Testis (tissue), 3 donors: ENCODE measurements around the gene VAV2. TPM values are rescaled to one million over a fixed set of nuclear protein-coding genes. Genes with fewer than 3 reads are reported as not detected.

ENCODE experiments used
- DNase-seq: peaks from one replicate; pipeline ENCODE4 v3.0.0-alpha.2; 2019
- H3K27ac ChIP-seq, 2 donors: fragments of 200-600 bp; sonication (generic); one replicate each; pipeline ENCODE4 v1.5.1; 2019
- H3K27me3 ChIP-seq: fragments of 200-600 bp; sonication (generic); one replicate; pipeline ENCODE4 v1.5.1; 2019
- H3K36me3 ChIP-seq: fragments of 200-600 bp; sonication (generic); one replicate; pipeline ENCODE4 v1.5.1; 2017; ENCODE audit warnings: low read depth; ENCODE audit errors: missing control alignments
- H3K4me1 ChIP-seq: fragments of 200-600 bp; sonication (generic); one replicate; pipeline ENCODE4 v1.5.1; 2019
- H3K4me3 ChIP-seq, 2 donors: fragments of 200-600 bp; sonication (generic); one replicate each; pipeline ENCODE4 v1.5.1; 2017 to 2019
- H3K9me3 ChIP-seq: fragments of 200-600 bp; sonication (generic); one replicate; pipeline ENCODE4 v1.5.1; 2017
- POLR2A ChIP-seq: fragments of 450-650 bp; IDR thresholded peaks from one replicate; pipeline ENCODE4 v1.6.1; 2017; ENCODE audit warnings: antibody characterized with exemption, mild to moderate bottlenecking, moderate library complexity
- WGBS, 2 donors: methylation state at CpG; one replicate each; pipeline ENCODE4 v1.1.5; 2018; 5-methylcytosine and 5-hydroxymethylcytosine counted together
- intact Hi-C: fragments of 100-400 bp; cut with DNase I; formaldehyde crosslinking; loops from one replicate; pipeline ENCODE4 v1.15.1; 2023; ENCODE audit warnings: low total_unique reads
- polyA plus RNA-seq: library from polyadenylated mRNA; stranded (reverse); fragments of 350-450 nt; fragmentation: Illumina TruSeq; extraction: RNeasy Lipid Tissue Mini Kit (QIAGEN cat#74804); gene quantifications from one replicate; pipeline ENCODE4 v1.2.3, GENCODE V29; 2014; ENCODE audit warnings: low read depth, low replicate concordance; ENCODE audit not compliant: insufficient read depth
- total RNA-seq, 2 donors: library from RNA; depleted of rRNA; stranded (reverse); fragments of >200 nt; gene quantifications; one replicate each; pipeline ENCODE4 v1.2.3, GENCODE V29; 2016
- TF ChIP-seq, protein P1 (sequence below), 3 experiments: fragments of 450-650 bp in 2 of 3; fragments of 200-600 bp in 1 of 3; sonication (generic) in 1 of 3; IDR thresholded peaks; one replicate each; pipeline ENCODE4 v1.5.1; 2016 to 2019; ENCODE audit warnings: antibody characterized with exemption in 3 of 3, mild to moderate bottlenecking in 2 of 3, moderate library complexity in 1 of 3

VAV2 gene
- total and polyA plus RNA-seq, 3 donors from 2014 or later, result 11.0 to 14.1 (median 12.2) TPM

DNA sequence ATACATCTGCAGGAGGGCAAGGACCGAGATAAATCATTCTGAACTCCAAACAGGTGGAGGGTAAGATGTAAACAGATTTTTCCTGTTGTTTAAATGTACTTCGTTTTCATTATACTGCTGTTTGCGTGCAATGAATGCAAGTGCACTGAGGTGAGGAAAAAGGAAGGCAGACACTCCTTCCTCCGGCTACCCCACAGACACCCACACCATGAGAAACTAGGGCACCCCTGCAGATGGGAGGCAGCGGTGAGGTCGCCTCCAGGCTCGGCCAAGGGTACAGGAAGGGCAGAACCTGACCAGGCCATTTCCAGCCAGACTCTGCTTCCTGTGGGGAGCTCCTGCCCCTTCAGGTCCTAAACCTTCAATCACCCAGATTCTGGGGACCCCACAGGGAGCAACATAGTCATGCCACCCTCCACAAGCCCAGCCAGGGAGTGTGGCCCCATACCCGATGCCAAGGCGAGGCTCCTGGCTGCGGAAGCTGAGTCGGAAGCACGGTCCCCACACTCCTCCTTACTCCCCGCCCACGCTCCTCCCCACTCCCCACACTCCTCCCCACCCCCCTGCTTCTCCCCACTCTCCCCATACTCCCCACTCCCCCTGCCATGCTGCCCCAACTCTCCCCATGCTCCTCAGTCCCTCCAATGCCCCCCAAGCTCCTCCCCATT, 37.1 kb downstream of the VAV2 start:
- TF ChIP-seq, protein P1, sequence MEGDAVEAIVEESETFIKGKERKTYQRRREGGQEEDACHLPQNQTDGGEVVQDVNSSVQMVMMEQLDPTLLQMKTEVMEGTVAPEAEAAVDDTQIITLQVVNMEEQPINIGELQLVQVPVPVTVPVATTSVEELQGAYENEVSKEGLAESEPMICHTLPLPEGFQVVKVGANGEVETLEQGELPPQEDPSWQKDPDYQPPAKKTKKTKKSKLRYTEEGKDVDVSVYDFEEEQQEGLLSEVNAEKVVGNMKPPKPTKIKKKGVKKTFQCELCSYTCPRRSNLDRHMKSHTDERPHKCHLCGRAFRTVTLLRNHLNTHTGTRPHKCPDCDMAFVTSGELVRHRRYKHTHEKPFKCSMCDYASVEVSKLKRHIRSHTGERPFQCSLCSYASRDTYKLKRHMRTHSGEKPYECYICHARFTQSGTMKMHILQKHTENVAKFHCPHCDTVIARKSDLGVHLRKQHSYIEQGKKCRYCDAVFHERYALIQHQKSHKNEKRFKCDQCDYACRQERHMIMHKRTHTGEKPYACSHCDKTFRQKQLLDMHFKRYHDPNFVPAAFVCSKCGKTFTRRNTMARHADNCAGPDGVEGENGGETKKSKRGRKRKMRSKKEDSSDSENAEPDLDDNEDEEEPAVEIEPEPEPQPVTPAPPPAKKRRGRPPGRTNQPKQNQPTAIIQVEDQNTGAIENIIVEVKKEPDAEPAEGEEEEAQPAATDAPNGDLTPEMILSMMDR (IDR thresholded peaks at IDR 0.05), result no peak
- no peak for TF ChIP-seq POLR2A
- no peak overlapping the region for H3K27ac ChIP-seq
- H3K4me3 ChIP-seq, result no peak overlapping the region
- intact Hi-C loops, result no loop called here
- DNase-seq, result no peak
- no peaks in the 10 kb centered on the region for H3K9me3 ChIP-seq
- peaks cover 15% of the 10 kb centered on the region for H3K4me1 ChIP-seq
- no peaks in the 10 kb centered on the region for H3K27me3 ChIP-seq
- H3K36me3 ChIP-seq, result no peaks in the 10 kb centered on the region
- WGBS, 2 donors, result 69 to 79% methylated on average over 14 of the region's 14 CpGs

DNA sequence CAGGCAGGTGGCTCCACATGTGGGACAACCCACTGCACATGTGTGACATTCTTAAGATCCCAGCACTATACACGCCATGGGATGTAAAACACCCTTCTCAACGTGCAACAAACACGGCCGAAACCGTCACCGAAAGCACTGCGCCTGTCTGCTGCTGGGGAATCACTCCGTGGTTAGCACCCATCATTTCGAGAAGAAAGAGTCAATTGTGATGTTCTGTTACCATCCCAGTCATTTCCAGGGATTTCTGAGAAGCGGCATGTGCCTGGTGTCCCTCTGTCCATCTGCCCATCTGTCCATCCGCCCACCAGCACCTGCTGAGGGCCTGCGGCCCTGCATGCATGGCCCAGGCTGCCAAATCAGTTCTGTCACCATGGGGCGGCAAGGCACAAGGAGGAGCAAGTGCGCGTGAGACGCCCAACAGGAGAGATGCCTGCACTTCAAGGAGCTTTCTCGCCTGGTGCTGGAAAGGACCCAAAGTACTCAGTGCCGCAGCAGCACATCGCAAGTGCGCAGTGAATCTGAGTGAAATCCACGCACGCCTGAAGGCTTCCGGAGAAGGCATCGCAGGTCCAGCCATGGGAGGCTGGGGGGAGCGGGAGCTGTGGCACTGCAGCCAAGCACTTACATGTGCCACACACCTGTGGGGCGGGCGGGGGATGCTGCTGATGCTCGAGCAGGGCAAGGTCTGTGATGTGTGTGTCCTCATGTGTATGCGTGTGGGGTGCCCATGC, 38.0 kb downstream of the VAV2 start:
- WGBS, 2 donors, result 86 to 96% methylated on average over 21 to 29 of the region's 29 CpGs
- no peak overlapping the region for H3K4me3 ChIP-seq
- TF ChIP-seq, protein P1 (IDR thresholded peaks at IDR 0.05), result no peak
- no peak for TF ChIP-seq POLR2A
- intact Hi-C loops, result no loop called here
- no peaks in the 10 kb centered on the region for H3K9me3 ChIP-seq
- peaks cover 12% of the 10 kb centered on the region for H3K4me1 ChIP-seq
- H3K36me3 ChIP-seq, result no peaks in the 10 kb centered on the region
- no peaks in the 10 kb centered on the region for H3K27me3 ChIP-seq
- H3K27ac ChIP-seq, result no peak overlapping the region
- DNase-seq, result no peak

DNA sequence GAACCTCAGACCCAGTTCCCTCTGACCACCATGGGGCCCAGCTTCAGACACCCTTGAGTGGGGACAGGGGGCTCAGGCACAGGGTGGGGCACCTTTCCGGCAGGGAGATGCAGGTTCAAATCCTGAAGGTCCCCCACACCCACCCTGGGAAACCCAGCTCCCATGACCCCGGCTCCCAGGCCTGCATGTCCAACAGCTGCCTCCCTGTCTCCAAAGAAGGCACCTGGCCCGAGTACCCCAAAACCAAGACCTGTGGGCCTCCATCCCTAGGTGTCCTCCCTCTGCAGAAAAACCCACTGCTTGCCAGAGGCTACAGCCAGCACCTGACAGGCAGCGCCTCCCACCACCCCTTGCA, 38.5 kb downstream of the VAV2 start:
- Histone ChIP-seq H3K27me3 (no peaks in the 10 kb centered on the region), H3K4me3 (no peak overlapping the region), H3K36me3 (no peaks in the 10 kb centered on the region), H3K27ac (no peak overlapping the region), H3K4me1 (peaks cover 12% of the 10 kb centered on the region), H3K9me3 (no peaks in the 10 kb centered on the region)
- DNase-seq, result no peak
- intact Hi-C loops, result no loop called here
- 94 to 100% methylated on average over 1 to 4 of the region's 4 CpGs for WGBS, 2 donors
- TF ChIP-seq, protein P1 (IDR thresholded peaks at IDR 0.05), result no peak
- no peak for TF ChIP-seq POLR2A

DNA sequence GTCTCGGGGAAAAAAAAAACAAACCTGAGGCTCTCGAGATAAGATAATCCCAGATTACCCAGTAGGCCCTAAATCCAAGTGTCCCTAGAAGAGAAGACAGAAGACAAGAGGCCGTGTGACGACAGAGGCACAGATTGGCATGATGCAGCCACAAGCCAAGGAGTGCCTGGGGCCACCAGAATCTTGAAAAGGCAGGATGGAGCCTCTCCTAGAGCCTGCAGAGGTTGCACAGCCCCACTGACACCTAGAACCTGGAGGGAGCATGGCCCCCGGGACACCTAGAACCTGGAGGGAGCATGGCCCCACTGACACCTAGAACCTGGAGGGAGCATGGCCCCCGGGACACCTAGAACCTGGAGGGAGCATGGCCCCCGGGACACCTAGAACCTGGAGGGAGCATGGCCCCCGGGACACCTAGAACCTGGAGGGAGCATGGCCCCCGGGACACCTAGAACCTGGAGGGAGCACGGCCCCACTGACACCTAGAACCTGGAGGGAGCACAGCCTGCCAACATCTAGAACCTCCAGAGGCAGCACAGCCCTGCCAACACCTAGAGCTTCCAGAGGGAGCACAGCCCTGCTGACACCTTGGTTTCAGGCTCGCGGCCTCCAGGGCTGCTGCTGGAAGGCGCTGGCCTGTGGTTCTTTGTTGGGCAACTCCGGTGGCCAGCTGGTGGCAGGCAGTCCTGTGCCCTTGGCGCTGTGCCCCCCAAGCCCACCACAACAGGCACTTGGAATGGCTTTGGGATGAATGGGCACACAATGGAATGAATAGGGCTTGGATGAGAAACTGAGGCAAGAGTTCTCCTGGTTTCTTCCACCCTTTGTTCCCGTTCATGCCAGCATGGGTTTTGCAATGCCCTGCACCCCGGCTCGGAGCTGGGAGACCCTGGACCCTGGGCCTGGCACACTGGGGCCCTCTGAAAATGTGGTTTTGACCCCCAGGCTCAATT, 39.2 kb downstream of the VAV2 start:
- Histone ChIP-seq H3K27me3 (no peaks in the 10 kb centered on the region), H3K4me1 (peaks cover 12% of the 10 kb centered on the region), H3K9me3 (no peaks in the 10 kb centered on the region), H3K4me3 (no peak overlapping the region), H3K36me3 (no peaks in the 10 kb centered on the region), H3K27ac (no peak overlapping the region)
- intact Hi-C loops, result no loop called here
- 91 to 93% methylated on average over 7 to 18 of the region's 18 CpGs for WGBS, 2 donors
- no peak for DNase-seq
- TF ChIP-seq POLR2A, result no peak

DNA sequence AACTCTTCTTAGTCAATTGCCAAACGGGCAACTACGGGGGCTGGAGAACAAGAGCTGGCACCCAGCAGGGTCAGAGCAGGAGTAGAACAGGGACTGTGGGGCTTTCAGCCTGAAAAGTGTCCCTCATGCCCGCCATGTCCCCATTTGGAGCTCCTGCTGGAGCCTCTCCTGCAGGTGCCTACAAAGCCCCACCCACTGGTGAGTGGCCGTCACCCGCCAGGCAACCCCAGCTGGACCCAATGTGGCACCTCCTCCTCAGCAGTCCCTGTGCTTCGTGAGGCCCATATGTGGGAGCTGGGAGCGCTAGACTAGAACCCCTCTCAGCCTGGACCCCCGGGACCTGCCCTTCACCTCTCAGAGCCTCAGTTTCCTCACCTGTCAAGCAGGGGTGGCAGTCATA, 40.9 kb downstream of the VAV2 start:
- Histone ChIP-seq H3K4me1 (peaks cover 6% of the 10 kb centered on the region), H3K4me3 (no peak overlapping the region), H3K27me3 (no peaks in the 10 kb centered on the region), H3K9me3 (no peaks in the 10 kb centered on the region), H3K36me3 (no peaks in the 10 kb centered on the region), H3K27ac (no peak overlapping the region)
- WGBS, 2 donors, result 80 to 83% methylated on average over 3 to 8 of the region's 8 CpGs
- no peak for TF ChIP-seq POLR2A
- TF ChIP-seq, protein P1 (IDR thresholded peaks at IDR 0.05), result no peak
- intact Hi-C loops, result no loop called here
- no peak for DNase-seq
